Measurements from ENCODE around the gene ELK1. TPM values are rescaled to one million over a fixed set of nuclear protein-coding genes. Genes with fewer than 3 reads are reported as not detected.

Gene ELK1
- total RNA-seq, 2 donors from 2014 or later: 30.8 to 37.0 TPM

GRCh38 chrX:47637546-47638195, 12.7 kb downstream of the ELK1 start:
- no peak overlapping the region for H3K27ac ChIP-seq (ENCODE audit: low read depth, low read length)
- H3K27ac Mint-ChIP-seq: no peak overlapping the region
- WGBS, 2 experiments (ENCODE audit: insufficient coverage in 1 of 2, insufficient read length in 1 of 2): 81 to 92% methylated on average over 6 to 31 of the region's 31 CpGs
- TF ChIP-seq CTCF (conservative IDR thresholded peaks at IDR 0.05): peak; percentile 37
- H3K4me1 Mint-ChIP-seq: peaks cover 3% of the 10 kb centered on the region
- H3K27me3 Mint-ChIP-seq (ENCODE audit: insufficient read depth): no peaks in the 10 kb centered on the region
- peaks cover 50% of the 10 kb centered on the region for H3K36me3 Mint-ChIP-seq (ENCODE audit: low read depth)
- no peak overlapping the region for H3K4me3 ChIP-seq (ENCODE audit: low read length)
- H3K4me1 ChIP-seq (ENCODE audit: control insufficient read depth, insufficient read depth, low read length): no peaks in the 10 kb centered on the region
- peak overlapping the region; percentile 38 for H3K4me3 Mint-ChIP-seq
- no peaks in the 10 kb centered on the region for H3K27me3 ChIP-seq (ENCODE audit: control insufficient read depth, insufficient read depth, low read length, poor library complexity, severe bottlenecking)
- peaks cover 65% of the 10 kb centered on the region for H3K9me3 Mint-ChIP-seq
- H3K9me3 ChIP-seq (ENCODE audit: control insufficient read depth, low read length): peaks cover 21% of the 10 kb centered on the region
- peak; percentile 92 for DNase-seq
- peaks cover 30% of the 10 kb centered on the region for H3K36me3 ChIP-seq (ENCODE audit: control insufficient read depth, insufficient read depth, low read length)
- no peak overlapping the region for H3K9ac ChIP-seq (ENCODE audit: extremely low read depth, low read length, poor library complexity, severe bottlenecking)

GRCh38 chrX:47634871-47635575, 15.3 kb downstream of the ELK1 start:
- Histone ChIP-seq H3K4me1 (ENCODE audit: control insufficient read depth, insufficient read depth, low read length) (no peaks in the 10 kb centered on the region), H3K9me3 (ENCODE audit: control insufficient read depth, low read length) (peaks cover 4% of the 10 kb centered on the region), H3K4me3 (ENCODE audit: low read length) (no peak overlapping the region), H3K27me3 (ENCODE audit: control insufficient read depth, insufficient read depth, low read length, poor library complexity, severe bottlenecking) (no peaks in the 10 kb centered on the region), H3K9ac (ENCODE audit: extremely low read depth, low read length, poor library complexity, severe bottlenecking) (no peak overlapping the region), H3K27ac (ENCODE audit: low read depth, low read length) (no peak overlapping the region), H3K36me3 (ENCODE audit: control insufficient read depth, insufficient read depth, low read length) (peaks cover 13% of the 10 kb centered on the region)
- H3K27ac Mint-ChIP-seq: no peak overlapping the region
- H3K36me3 Mint-ChIP-seq (ENCODE audit: low read depth): peaks cover 31% of the 10 kb centered on the region
- H3K27me3 Mint-ChIP-seq (ENCODE audit: insufficient read depth): no peaks in the 10 kb centered on the region
- WGBS, 2 experiments (ENCODE audit: insufficient coverage in 1 of 2, insufficient read length in 1 of 2): 89 to 94% methylated on average over 6 to 16 of the region's 16 CpGs
- no peak for DNase-seq
- peaks cover 5% of the 10 kb centered on the region for H3K4me1 Mint-ChIP-seq
- H3K4me3 Mint-ChIP-seq: no peak overlapping the region
- peaks cover 52% of the 10 kb centered on the region for H3K9me3 Mint-ChIP-seq
- no peak for TF ChIP-seq CTCF (conservative IDR thresholded peaks at IDR 0.05)

GRCh38 chrX:47633689-47634590, 16.4 kb downstream of the ELK1 start:
- no peak overlapping the region for H3K4me3 Mint-ChIP-seq
- Histone ChIP-seq H3K4me3 (ENCODE audit: low read length) (no peak overlapping the region), H3K27ac (ENCODE audit: low read depth, low read length) (no peak overlapping the region), H3K9ac (ENCODE audit: extremely low read depth, low read length, poor library complexity, severe bottlenecking) (no peak overlapping the region), H3K36me3 (ENCODE audit: control insufficient read depth, insufficient read depth, low read length) (peaks cover 6% of the 10 kb centered on the region), H3K9me3 (ENCODE audit: control insufficient read depth, low read length) (no peaks in the 10 kb centered on the region), H3K27me3 (ENCODE audit: control insufficient read depth, insufficient read depth, low read length, poor library complexity, severe bottlenecking) (no peaks in the 10 kb centered on the region), H3K4me1 (ENCODE audit: control insufficient read depth, insufficient read depth, low read length) (no peaks in the 10 kb centered on the region)
- no peak for TF ChIP-seq CTCF (conservative IDR thresholded peaks at IDR 0.05)
- DNase-seq: no peak
- 82 to 97% methylated on average over 6 to 14 of the region's 14 CpGs for WGBS, 2 experiments (ENCODE audit: insufficient coverage in 1 of 2, insufficient read length in 1 of 2)
- H3K27ac Mint-ChIP-seq: no peak overlapping the region
- H3K9me3 Mint-ChIP-seq: peaks cover 46% of the 10 kb centered on the region
- H3K4me1 Mint-ChIP-seq: peaks cover 11% of the 10 kb centered on the region
- H3K36me3 Mint-ChIP-seq (ENCODE audit: low read depth): peaks cover 21% of the 10 kb centered on the region
- no peaks in the 10 kb centered on the region for H3K27me3 Mint-ChIP-seq (ENCODE audit: insufficient read depth)

Measured in endodermal cell (in vitro differentiated cells).